NCI-H1436 treated with DMSO at 0.1 percent for 48 hours (cell line): ENCODE measurements around the gene RMC1.
"Not testable (repeated sequence)": the region's sequence is repeated elsewhere in the genome, so short reads cannot be mapped to it uniquely, and the experiment has no call there.

Source experiments
- DNase-seq: peaks from one replicate; lab custom pipeline; 2025; lab: John Stamatoyannopoulos, UW

RMC1 gene

GRCh38 chr18:23498117-23498516 lies 5.2 kb upstream of the RMC1 start:
- no peak for DNase-seq

GRCh38 chr18:23498877-23499276 lies 4.4 kb upstream of the RMC1 start:
- DNase-seq = peak; percentile 1

- DNase-seq = no peak
Measured at GRCh38 chr18:23499291-23499781, 4.0 kb upstream of the RMC1 start.

GRCh38 chr18:23501626-23502025 lies 1.7 kb upstream of the RMC1 start:
- no peak for DNase-seq

GRCh38 chr18:23502516-23503037 lies 734 bp upstream of the RMC1 start:
- DNase-seq = no peak

- no peak for DNase-seq
Measured at GRCh38 chr18:23503963-23504344, 643 bp downstream of the RMC1 start.

- no peak for DNase-seq
Measured at GRCh38 chr18:23504720-23505119, 1.4 kb downstream of the RMC1 start.

- no peak for DNase-seq
Measured at GRCh38 chr18:23506393-23506792, 3.1 kb downstream of the RMC1 start.

GRCh38 chr18:23510923-23511322 lies 7.6 kb downstream of the RMC1 start:
- not testable (repeated sequence) for DNase-seq

- DNase-seq = not testable (repeated sequence)
Measured at GRCh38 chr18:23512216-23512615, 8.9 kb downstream of the RMC1 start.

- no peak for DNase-seq
Measured at GRCh38 chr18:23512641-23513040, 9.3 kb downstream of the RMC1 start.

GRCh38 chr18:23515911-23516546 lies 12.7 kb downstream of the RMC1 start:
- DNase-seq = peak; percentile 45

GRCh38 chr18:23519734-23520133 lies 16.4 kb downstream of the RMC1 start:
- DNase-seq = no peak

- DNase-seq = no peak
Measured at GRCh38 chr18:23521271-23521670, 18.0 kb downstream of the RMC1 start.

GRCh38 chr18:23521907-23522306 lies 18.6 kb downstream of the RMC1 start:
- DNase-seq = no peak

GRCh38 chr18:23523429-23524212 lies 20.3 kb downstream of the RMC1 start:
- no peak for DNase-seq

- no peak for DNase-seq
Measured at GRCh38 chr18:23524213-23524707, 20.9 kb downstream of the RMC1 start.

GRCh38 chr18:23526501-23527063 lies 23.3 kb downstream of the RMC1 start:
- DNase-seq = no peak

- DNase-seq = no peak
Measured at GRCh38 chr18:23528580-23529472, 25.5 kb downstream of the RMC1 start.

GRCh38 chr18:23529604-23530003 lies 26.3 kb downstream of the RMC1 start:
- no peak for DNase-seq

- no peak for DNase-seq
Measured at GRCh38 chr18:23530195-23530594, 26.9 kb downstream of the RMC1 start.

GRCh38 chr18:23531912-23532311 lies 28.6 kb downstream of the RMC1 start:
- no peak for DNase-seq
